ENCODE results near the gene HOXC6. TPM values are rescaled to one million over a fixed set of nuclear protein-coding genes. Genes with fewer than 3 reads are reported as not detected.

HOXC6 gene
- total RNA-seq, 2 experiments from 2014 or later, result not detected

- POLR2A ChIA-PET, result no interaction called here
These were observed 8.2 kb upstream of the HOXC6 start for GRCh38 chr12:54019924-54020590.

DNA sequence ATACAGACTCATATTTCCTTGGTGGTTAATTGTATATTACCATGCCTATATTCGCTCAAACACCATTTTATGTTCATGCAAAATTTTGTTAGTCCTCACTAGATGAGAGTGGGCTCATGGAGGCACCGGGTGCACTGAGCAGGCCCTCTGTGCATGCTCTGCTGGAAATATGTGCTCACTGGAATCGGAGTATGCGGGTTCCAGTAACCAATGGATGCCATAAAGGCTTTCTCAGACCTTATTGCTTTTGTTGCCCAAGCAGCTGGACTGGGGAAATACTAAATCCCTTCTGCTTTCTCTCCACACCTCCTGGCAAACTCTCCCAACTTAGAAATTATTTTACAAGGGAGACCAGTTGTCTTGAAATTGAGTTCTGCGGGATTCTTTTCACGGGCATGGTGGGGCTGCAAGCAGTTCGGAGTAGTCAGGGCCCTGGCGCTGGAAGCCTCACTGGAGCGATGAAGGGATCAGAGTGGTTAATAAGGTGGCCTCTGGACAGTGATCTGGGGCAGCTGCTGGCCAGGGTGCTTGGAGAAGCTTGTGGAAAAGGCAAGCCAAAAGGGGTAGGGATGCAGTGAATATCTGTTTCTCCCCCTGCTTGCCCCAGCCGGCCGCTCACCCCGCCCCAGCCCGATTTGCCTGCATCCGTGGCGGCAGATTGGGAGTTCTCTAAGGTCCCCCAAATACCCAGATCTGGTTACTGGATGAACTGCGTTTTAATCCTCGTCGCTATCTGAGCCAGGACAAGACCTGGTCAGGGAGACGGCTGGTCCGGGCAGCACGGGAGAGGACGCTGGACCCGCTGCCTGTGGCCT, 7.4 kb upstream of the HOXC6 start:
- CTCF ChIA-PET, result interaction anchor here (1.3 to 4.0 kb wide), 4 partner anchors 11 to 194 kb away, joined by 3 to 20 read pairs (median 5); partner anchors contain the start of gene HOXC5
- POLR2A ChIA-PET, result no interaction called here

More at GRCh38 chr12:54019924-54020590, 8.2 kb upstream of the HOXC6 start:
- CTCF ChIA-PET, result no interaction called here

GRCh38 chr12:54021432-54022013, 6.7 kb upstream of the HOXC6 start:
- ChIA-PET POLR2A (no interaction called here), CTCF (interaction anchor here (0.9 to 4.0 kb wide), 5 partner anchors 11 to 193 kb away, joined by 3 to 20 read pairs (median 4); partner anchors contain the start of genes HOXC5 and SMUG1)

DNA sequence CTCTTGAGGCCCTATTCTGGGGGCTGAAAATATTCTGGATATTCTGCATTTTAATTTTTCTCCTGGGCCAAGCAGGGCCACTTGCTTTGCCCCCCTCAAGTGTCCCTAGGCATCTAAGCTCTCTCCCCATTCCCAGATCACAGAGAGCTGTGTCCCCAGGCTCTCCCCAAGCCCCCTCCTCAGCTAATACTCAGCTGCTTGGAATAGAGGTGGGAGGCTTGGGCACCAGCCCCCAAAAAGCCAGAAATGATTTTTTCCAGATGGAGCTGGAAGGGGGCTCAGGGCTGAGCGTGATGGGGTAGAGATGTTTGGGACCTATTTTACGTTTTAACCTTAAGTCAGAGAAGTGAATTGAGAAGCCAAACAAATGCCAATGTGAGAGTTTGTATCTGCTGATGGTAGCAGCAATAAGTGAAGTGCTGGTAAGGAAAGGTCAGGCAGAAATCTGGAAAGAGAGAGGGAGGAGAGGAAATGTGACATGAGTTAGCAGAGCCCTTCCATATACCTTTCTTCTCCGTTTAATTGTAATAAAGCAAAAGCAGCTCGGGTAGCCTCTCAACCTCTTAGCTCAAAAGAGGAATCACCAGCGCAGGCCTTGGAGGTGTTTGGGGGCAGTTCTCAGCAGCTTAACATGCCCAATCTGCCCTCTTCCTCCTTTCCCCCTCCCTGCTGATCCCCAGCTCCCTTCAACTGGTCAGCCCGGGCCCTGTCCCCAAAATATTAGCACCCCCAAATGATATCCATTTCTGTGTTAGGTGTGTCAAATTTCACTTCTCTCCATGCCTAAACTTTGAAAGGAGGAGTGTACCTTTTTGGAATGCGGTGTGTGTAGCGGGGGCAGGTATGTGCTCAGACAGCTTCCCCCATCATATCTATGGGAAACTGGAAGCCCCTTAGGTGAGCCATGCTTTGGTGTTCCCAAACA, 5.0 kb upstream of the HOXC6 start:
- ChIA-PET POLR2A (interaction anchor here (0.6 kb wide), 1 partner anchor 36 kb away, joined by 3 read pairs; no protein-coding TSS in a partner anchor), CTCF (interaction anchor here (0.8 to 4.0 kb wide), 3 partner anchors 9 to 169 kb away, joined by 3 to 20 read pairs (median 18); partner anchors contain the start of gene HOXC5)

DNA sequence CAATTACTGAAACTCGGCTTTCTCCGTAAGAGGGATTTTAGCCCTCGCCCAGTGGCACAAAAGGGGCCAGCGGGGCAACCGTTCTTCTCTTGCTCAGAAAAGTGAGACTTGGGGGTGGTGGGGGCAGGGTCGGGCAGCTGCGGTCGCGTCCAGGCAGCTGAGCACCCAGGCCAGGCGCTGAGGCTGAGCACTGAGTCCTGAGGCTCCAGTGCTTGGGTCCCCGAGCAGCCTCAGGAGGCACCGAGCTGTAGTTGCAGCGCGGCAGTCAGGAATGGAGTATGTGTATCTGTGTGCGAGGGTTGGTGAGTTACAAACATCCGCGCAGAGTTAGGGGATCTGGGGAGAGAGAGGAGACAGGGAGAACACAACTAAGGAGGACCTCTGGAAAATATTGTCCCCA, 4.1 kb upstream of the HOXC6 start:
- CTCF ChIA-PET, result interaction anchor here (0.8 to 4.0 kb wide), 4 partner anchors 8 to 177 kb away, joined by 3 to 20 read pairs (median 10); partner anchors contain the start of gene HOXC5
- POLR2A ChIA-PET, result no interaction called here

GRCh38 chr12:54024581-54025305, 3.5 kb upstream of the HOXC6 start:
- ChIA-PET CTCF (interaction anchor here (1.0 to 4.0 kb wide), 4 partner anchors 7 to 192 kb away, joined by 3 to 20 read pairs (median 10); partner anchors contain the start of gene HOXC5), POLR2A (no interaction called here)

- ChIA-PET POLR2A (no interaction called here), CTCF (interaction anchor here (0.9 to 2.9 kb wide), 4 partner anchors 10 to 191 kb away, joined by 3 to 18 read pairs (median 3); no protein-coding TSS in a partner anchor)
These were observed 2.5 kb upstream of the HOXC6 start for GRCh38 chr12:54025499-54026405.

DNA sequence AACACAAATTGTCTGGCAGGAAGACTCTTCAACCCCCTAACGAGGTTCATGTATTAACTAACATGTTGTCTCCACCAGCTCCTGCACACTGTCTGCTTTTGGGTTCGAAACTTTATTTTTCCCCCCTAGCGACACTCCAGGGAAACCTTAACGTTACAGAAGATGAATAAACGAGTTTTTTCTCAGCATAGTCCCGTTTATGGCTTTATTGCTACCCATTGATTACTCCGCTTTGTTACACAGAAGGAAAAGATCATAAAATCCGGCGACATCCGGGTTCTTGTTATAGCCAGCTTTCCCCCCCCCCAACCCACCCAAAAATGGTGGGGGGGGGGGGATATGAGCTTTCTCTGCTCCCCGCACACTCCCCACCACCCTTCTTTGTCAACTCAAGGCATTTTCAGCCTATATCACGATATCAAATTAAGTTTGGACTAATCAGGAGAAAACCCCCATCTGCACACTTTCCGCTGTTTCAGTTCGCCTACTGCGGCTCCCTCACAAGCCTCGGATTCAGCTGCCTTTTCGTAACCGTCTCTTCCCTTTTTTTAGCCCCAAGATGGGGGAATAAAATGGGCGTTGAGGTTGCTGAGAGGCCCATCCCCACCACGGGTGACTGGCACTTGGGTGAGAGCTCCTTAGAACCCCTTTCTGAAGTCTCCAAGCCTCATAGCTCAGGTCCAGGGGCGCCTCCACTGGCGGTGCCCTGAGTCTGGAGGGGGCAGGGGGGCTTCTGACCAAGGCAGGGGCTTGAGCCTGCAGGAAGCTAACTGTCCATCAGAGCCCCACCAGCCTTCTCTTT, 1.4 kb upstream of the HOXC6 start:
- ChIA-PET POLR2A (no interaction called here), CTCF (interaction anchor here (0.9 to 1.6 kb wide), 5 partner anchors 11 to 188 kb away, joined by 3 to 6 read pairs (median 3); no protein-coding TSS in a partner anchor)

DNA sequence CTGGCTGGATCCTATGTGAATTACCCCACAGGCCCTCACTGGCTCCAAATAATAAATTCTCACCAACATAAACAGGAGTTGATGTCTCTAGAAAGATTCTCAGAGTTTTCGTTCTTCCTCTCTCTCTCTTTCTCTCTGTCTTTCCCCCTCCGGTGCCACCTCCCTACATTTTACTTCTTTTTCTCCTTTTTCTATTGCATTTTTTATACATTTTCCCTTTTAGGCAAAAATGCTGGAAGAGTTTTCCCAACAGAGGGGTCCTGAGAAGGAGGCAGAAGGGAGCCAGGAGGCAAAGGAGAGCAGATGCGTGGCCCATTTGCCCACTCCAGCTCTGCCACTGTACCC, 826 bp upstream of the HOXC6 start:
- ChIA-PET CTCF (interaction anchor here (1.0 to 1.6 kb wide), 3 partner anchors 165 to 187 kb away, joined by 3 to 6 read pairs (median 5); no protein-coding TSS in a partner anchor), POLR2A (no interaction called here)

- ChIA-PET CTCF (interaction anchor here (0.9 to 5.5 kb wide), 3 partner anchors 161 to 177 kb away, joined by 3 to 68 read pairs (median 5); partner anchors contain the start of gene SMUG1), POLR2A (no interaction called here)
These were observed 1.5 kb downstream of the HOXC6 start for GRCh38 chr12:54029529-54030441.

DNA sequence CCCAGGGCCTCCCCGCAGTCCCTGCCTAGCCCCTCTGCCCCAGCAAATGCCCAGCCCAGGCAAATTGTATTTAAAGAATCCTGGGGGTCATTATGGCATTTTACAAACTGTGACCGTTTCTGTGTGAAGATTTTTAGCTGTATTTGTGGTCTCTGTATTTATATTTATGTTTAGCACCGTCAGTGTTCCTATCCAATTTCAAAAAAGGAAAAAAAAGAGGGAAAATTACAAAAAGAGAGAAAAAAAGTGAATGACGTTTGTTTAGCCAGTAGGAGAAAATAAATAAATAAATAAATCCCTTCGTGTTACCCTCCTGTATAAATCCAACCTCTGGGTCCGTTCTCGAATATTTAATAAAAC, 2.2 kb downstream of the HOXC6 start:
- ChIA-PET POLR2A (no interaction called here), CTCF (interaction anchor here (1.1 to 5.5 kb wide), 4 partner anchors 23 to 171 kb away, joined by 3 to 68 read pairs (median 17); partner anchors contain the start of genes HOXC8 and SMUG1)

DNA sequence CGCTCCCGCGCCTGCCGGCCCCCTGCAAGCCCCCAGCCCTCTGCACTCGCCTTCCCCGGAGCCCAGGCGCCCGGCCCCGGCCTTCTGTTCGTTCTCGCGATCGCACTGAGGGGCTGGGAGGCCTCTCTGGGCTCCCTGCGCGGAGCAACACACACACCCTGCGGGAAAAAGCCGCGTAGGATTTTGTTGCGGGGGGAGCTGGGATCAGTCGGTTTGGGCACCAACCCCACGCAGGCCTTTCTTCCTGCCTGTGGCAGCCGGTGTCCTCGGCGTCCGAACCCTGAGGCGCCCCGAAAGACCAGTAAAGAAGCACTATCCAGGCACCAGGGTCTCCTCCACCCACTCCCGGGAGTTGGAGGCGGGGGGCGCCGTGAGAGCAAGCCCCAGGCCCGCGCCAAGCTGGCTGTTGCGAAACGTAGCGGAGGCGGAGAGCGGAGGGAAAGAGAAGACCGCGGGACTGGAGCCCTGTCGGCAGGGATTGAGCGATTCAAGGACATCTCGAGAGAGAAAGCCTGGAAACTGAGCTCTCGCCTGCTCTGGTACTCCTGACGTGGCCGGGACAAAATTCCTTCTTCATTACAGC, 2.7 kb downstream of the HOXC6 start:
- ChIA-PET CTCF (interaction anchor here (0.6 to 5.5 kb wide), 8 partner anchors 9 to 170 kb away, joined by 3 to 68 read pairs (median 6); partner anchors contain the start of genes HOXC8 and SMUG1), POLR2A (no interaction called here)

- POLR2A ChIA-PET, result no interaction called here
These were observed 3.2 kb downstream of the HOXC6 start for GRCh38 chr12:54031480-54031879.

DNA sequence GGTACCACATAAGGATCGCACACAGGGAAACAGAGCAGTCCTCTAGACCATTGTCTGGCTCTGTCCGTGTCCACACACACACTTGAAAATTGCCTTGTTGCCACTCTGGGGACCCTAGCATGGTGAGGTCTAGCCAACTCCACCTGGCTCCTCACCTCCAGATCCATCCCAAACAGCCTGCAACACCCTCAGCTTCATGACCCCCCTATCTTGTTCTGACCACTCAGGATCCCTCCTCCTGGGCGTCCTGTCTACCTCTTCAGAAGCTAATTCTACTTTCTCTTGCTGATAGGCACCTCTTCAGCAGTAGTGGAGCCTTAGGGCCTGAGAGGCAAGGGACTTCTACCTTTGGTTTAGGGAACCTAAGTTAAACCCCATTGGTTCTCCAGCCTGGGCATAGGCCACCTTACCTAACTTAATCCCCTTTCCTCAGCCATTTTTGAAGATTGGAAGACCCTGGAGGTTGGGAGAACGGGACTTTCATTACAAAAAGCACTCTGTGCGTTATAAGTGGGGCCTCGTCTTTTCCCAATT, 3.9 kb downstream of the HOXC6 start:
- ChIA-PET CTCF (interaction anchor here (0.6 to 5.5 kb wide), 27 partner anchors 10 to 537 kb away, joined by 3 to 68 read pairs (median 5); partner anchors contain the start of genes HOXC8 and SMUG1), POLR2A (interaction anchor here (0.6 to 0.7 kb wide), 3 partner anchors 15 to 47 kb away, joined by 3 to 8 read pairs (median 3); partner anchors contain the start of gene HOXC10)

More at GRCh38 chr12:54031480-54031879, 3.2 kb downstream of the HOXC6 start:
- CTCF ChIA-PET, result interaction anchor here (0.6 to 5.5 kb wide), 12 partner anchors 9 to 282 kb away, joined by 3 to 68 read pairs (median 6); partner anchors contain the start of genes HOXC8 and SMUG1
